Osteoblast (primary cell): ENCODE measurements around the gene ICOS. TPM values are rescaled to one million over a fixed set of nuclear protein-coding genes. Genes with fewer than 3 reads are reported as not detected.

Experiments
- DNase-seq: peaks from one replicate; pipeline ENCODE4 v3.0.0; 2011; ENCODE audit warnings: low spot score, mixed read lengths; ENCODE audit not compliant: insufficient read length; ENCODE audit errors: missing footprints
- H2AFZ ChIP-seq: 2 replicates; pipeline ENCODE4 v1.6.0; 2011; ENCODE audit warnings: mild to moderate bottlenecking, low read length
- H3K27ac ChIP-seq: 2 replicates; pipeline ENCODE4 v1.5.1; 2011; ENCODE audit warnings: mild to moderate bottlenecking, low read depth, low read length, moderate library complexity
- H3K27me3 ChIP-seq: 2 replicates; pipeline ENCODE4 v1.6.0; 2012; ENCODE audit warnings: mild to moderate bottlenecking, control low read depth, inconsistent platforms, low read length, moderate library complexity; ENCODE audit not compliant: insufficient read depth
- H3K36me3 ChIP-seq: 2 replicates; pipeline ENCODE4 v1.5.1; 2011; ENCODE audit warnings: mild to moderate bottlenecking, low read length, control low read depth, moderate library complexity; ENCODE audit not compliant: insufficient read depth
- H3K4me1 ChIP-seq: 2 replicates; pipeline ENCODE4 v1.5.1; 2011; ENCODE audit warnings: mild to moderate bottlenecking, low read length, control low read depth, moderate library complexity; ENCODE audit not compliant: insufficient read depth
- H3K4me2 ChIP-seq: 2 replicates; pipeline ENCODE4 v1.6.0; 2011; ENCODE audit warnings: mild to moderate bottlenecking, low read length; ENCODE audit not compliant: insufficient read depth
- H3K4me3 ChIP-seq: fragments of 200-600 bp; sonication (generic); 3 replicates; pipeline ENCODE4 v1.5.1; 2012; ENCODE audit warnings: mild to moderate bottlenecking, low read length, inconsistent platforms; ENCODE audit not compliant: insufficient read depth
- H3K79me2 ChIP-seq: 2 replicates; pipeline ENCODE4 v1.6.0; 2012; ENCODE audit warnings: mild to moderate bottlenecking, low read length, control low read depth, inconsistent platforms; ENCODE audit not compliant: insufficient read depth
- H3K9me3 ChIP-seq: 2 replicates; pipeline ENCODE4 v1.5.1; 2011; ENCODE audit warnings: low read depth, low read length, control low read depth
- H4K20me1 ChIP-seq: 2 replicates; pipeline ENCODE4 v1.6.0; 2012; ENCODE audit warnings: mild to moderate bottlenecking, low read length, control low read depth; ENCODE audit not compliant: insufficient read depth
- CTCF ChIP-seq: IDR thresholded peaks from 2 replicates; pipeline ENCODE4 v1.5.1; 2011; ENCODE audit warnings: mild to moderate bottlenecking, low read depth, low read length, moderate library complexity; ENCODE audit errors: extremely low read depth
- total RNA-seq: library from RNA; depleted of rRNA; stranded (reverse); fragments of >200 nt; gene quantifications from 2 replicates; pipeline ENCODE4 v1.2.3, GENCODE V29; 2012

Gene ICOS
- total RNA-seq, 1 donor: not detected

DNA sequence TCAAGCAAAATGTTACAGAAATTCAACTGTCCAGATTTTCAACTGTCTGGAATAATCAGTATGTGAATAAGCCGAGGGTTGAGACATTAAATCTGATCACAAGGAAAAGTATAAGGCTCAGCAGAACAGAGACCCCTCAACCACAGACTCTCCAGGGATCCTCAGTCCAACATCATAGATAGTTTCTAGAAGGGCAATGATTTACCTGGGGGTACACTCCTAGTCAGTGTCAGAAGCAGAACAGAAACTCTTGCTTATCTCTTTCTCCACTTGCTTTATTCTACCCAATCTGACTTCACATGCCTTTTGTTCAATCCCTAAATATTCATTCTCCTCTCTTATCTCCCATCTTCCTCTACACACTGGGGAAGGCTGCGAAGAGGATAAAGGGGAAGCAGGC, 36.4 kb downstream of the ICOS start:
- no peaks in the 10 kb centered on the region for H3K36me3 ChIP-seq
- no peak overlapping the region for H3K4me2 ChIP-seq
- H3K27ac ChIP-seq: no peak overlapping the region
- no peaks in the 10 kb centered on the region for H4K20me1 ChIP-seq
- no peak overlapping the region for H2AFZ ChIP-seq
- no peak overlapping the region for H3K4me3 ChIP-seq
- no peaks in the 10 kb centered on the region for H3K4me1 ChIP-seq
- H3K9me3 ChIP-seq: no peaks in the 10 kb centered on the region
- peaks cover 22% of the 10 kb centered on the region for H3K27me3 ChIP-seq
- DNase-seq: no peak
- no peak for TF ChIP-seq CTCF
- no peaks in the 10 kb centered on the region for H3K79me2 ChIP-seq

- no peak overlapping the region for H3K4me3 ChIP-seq
- H3K27me3 ChIP-seq: peaks cover 22% of the 10 kb centered on the region
- no peaks in the 10 kb centered on the region for H3K36me3 ChIP-seq
- no peaks in the 10 kb centered on the region for H3K9me3 ChIP-seq
- no peak for DNase-seq
- no peak for TF ChIP-seq CTCF
- no peak overlapping the region for H3K27ac ChIP-seq
- no peak overlapping the region for H3K4me2 ChIP-seq
- H3K4me1 ChIP-seq: no peaks in the 10 kb centered on the region
- no peak overlapping the region for H2AFZ ChIP-seq
- no peaks in the 10 kb centered on the region for H4K20me1 ChIP-seq
- no peaks in the 10 kb centered on the region for H3K79me2 ChIP-seq
Observed at GRCh38 chr2:203973676-203974075, 37.1 kb downstream of the ICOS start.

- no peak for TF ChIP-seq CTCF
- H3K9me3 ChIP-seq: no peaks in the 10 kb centered on the region
- H3K4me3 ChIP-seq: no peak overlapping the region
- no peak for DNase-seq
- no peaks in the 10 kb centered on the region for H3K36me3 ChIP-seq
- no peaks in the 10 kb centered on the region for H3K4me1 ChIP-seq
- no peak overlapping the region for H3K27ac ChIP-seq
- no peaks in the 10 kb centered on the region for H4K20me1 ChIP-seq
- H3K79me2 ChIP-seq: no peaks in the 10 kb centered on the region
- H3K4me2 ChIP-seq: no peak overlapping the region
- H2AFZ ChIP-seq: no peak overlapping the region
- peaks cover 13% of the 10 kb centered on the region for H3K27me3 ChIP-seq
Observed at GRCh38 chr2:203975912-203976311, 39.3 kb downstream of the ICOS start.

DNA sequence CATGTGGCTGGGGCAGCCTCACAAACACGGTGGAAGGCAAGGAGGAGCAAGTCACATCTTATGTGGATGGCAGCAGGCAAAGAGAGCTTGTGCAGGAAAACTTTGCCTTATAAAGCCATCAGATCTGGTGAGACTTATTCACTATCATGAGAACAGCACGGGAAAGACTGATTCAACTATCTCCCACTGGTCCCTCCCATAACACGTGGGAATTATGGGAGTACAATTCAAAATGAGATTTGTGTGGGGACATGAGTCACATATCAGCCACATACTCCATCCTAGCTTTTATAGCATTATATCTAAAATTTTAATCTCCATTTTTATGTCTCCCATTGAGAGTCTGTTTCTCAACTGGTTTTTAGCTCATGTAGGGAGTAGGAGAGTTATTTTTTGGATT, 45.7 kb downstream of the ICOS start:
- H3K27ac ChIP-seq: no peak overlapping the region
- no peaks in the 10 kb centered on the region for H3K4me1 ChIP-seq
- no peak overlapping the region for H2AFZ ChIP-seq
- H3K36me3 ChIP-seq: no peaks in the 10 kb centered on the region
- no peaks in the 10 kb centered on the region for H3K79me2 ChIP-seq
- no peak overlapping the region for H3K4me3 ChIP-seq
- peaks cover 13% of the 10 kb centered on the region for H3K27me3 ChIP-seq
- no peak for TF ChIP-seq CTCF
- H3K4me2 ChIP-seq: no peak overlapping the region
- no peak for DNase-seq
- H3K9me3 ChIP-seq: no peaks in the 10 kb centered on the region
- no peaks in the 10 kb centered on the region for H4K20me1 ChIP-seq
